WTC11 (cell line): ENCODE measurements around the gene ERGIC3. TPM values are rescaled to one million over a fixed set of nuclear protein-coding genes. Genes with fewer than 3 reads are reported as not detected.

ENCODE experiments used
- ATAC-seq: fragments of 200-7000 bp; cut with Tn5 transposase; 2 replicates; pipeline ENCODE4 v1.10.0; 2021; ENCODE audit warnings: mild to moderate bottlenecking, moderate library complexity
- CTCF ChIA-PET: fragments of 300-600 bp; sonication (Branson Sonifier 250); formaldehyde crosslinking; loops from one replicate; lab custom pipeline; 2021; ENCODE audit warnings: antibody characterized with exemption; lab: Charles Lee
- POLR2A ChIA-PET: fragments of 350-600 bp; sonication (Branson Sonifier 250); formaldehyde crosslinking; loops from one replicate; lab custom pipeline; 2021; ENCODE audit warnings: antibody characterized with exemption; lab: Charles Lee
- DNase-seq: peaks from one replicate; pipeline ENCODE4 v3.0.0; 2021; ENCODE audit warnings: low spot score
- H3K27ac Mint-ChIP-seq: 2 replicates; pipeline ENCODE4 v1.8.0; 2021; ENCODE audit warnings: mixed read lengths
- H3K27me3 Mint-ChIP-seq: 2 replicates; pipeline ENCODE4 v1.8.0; 2021; ENCODE audit warnings: low read depth, mild to moderate bottlenecking, moderate library complexity, mixed read lengths
- H3K36me3 Mint-ChIP-seq: 2 replicates; pipeline ENCODE4 v1.8.0; 2021; ENCODE audit warnings: mixed read lengths
- H3K4me1 Mint-ChIP-seq: 2 replicates; pipeline ENCODE4 v1.8.0; 2022; ENCODE audit warnings: mixed read lengths
- H3K4me3 Mint-ChIP-seq: 2 replicates; pipeline ENCODE4 v1.8.0; 2021; ENCODE audit warnings: mild to moderate bottlenecking, moderate library complexity, mixed read lengths
- H3K9me3 Mint-ChIP-seq: 2 replicates; pipeline ENCODE4 v1.8.0; 2021; ENCODE audit warnings: mixed read lengths
- CREM ChIP-seq: sonication (generic); formaldehyde crosslinking; IDR thresholded peaks from 2 replicates; pipeline ENCODE4 v1.8.1; 2022; ENCODE audit warnings: mild to moderate bottlenecking, missing genetic modification reagents, moderate library complexity
- FOXJ3 ChIP-seq: sonication (generic); formaldehyde crosslinking; IDR thresholded peaks from 2 replicates; pipeline ENCODE4 v1.9.0; 2021; ENCODE audit warnings: missing genetic modification reagents, mild to moderate bottlenecking, borderline replicate concordance
- OVOL2 ChIP-seq: fragments of 250-450 bp; sonication (Bioruptor Pico); IDR thresholded peaks from 2 replicates; pipeline ENCODE4 v1.9.0; 2021; ENCODE audit warnings: mild to moderate bottlenecking, borderline replicate concordance
- SOX15 ChIP-seq: fragments of 250-450 bp; sonication (Bioruptor Pico); IDR thresholded peaks from 2 replicates; pipeline ENCODE4 v1.9.0; 2021; ENCODE audit warnings: mild to moderate bottlenecking
- SP1 ChIP-seq: sonication (generic); formaldehyde crosslinking; conservative IDR thresholded peaks from 2 replicates; pipeline ENCODE4 v1.8.1; 2022; ENCODE audit warnings: missing genetic modification reagents
- ZNF416 ChIP-seq: fragments of 250-450 bp; sonication (Bioruptor Pico); IDR thresholded peaks from 2 replicates; pipeline ENCODE4 v1.9.0; 2021; ENCODE audit warnings: mild to moderate bottlenecking, inconsistent platforms
- ZNF423 ChIP-seq: fragments of 250-450 bp; sonication (Bioruptor Pico); IDR thresholded peaks from 2 replicates; pipeline ENCODE4 v2.1.2; 2022; ENCODE audit warnings: mild to moderate bottlenecking, moderate library complexity
- ZNF671 ChIP-seq: fragments of 250-450 bp; sonication (Bioruptor Pico); IDR thresholded peaks from 2 replicates; pipeline ENCODE4 v1.8.0; 2021; ENCODE audit warnings: mild to moderate bottlenecking
- total RNA-seq: library from RNA; stranded (reverse); gene quantifications from 3 replicates; pipeline ENCODE4 v1.2.3, GENCODE V29; 2021
- TF ChIP-seq, protein P1 (sequence below): fragments of 200-600 bp; IDR thresholded peaks from 2 replicates; pipeline ENCODE4 v1.8.0; 2022; ENCODE audit warnings: antibody characterized with exemption
- TF ChIP-seq, protein P2 (sequence below): fragments of 250-450 bp; sonication (Bioruptor Pico); IDR thresholded peaks from 2 replicates; pipeline ENCODE4 v1.9.0; 2021; ENCODE audit warnings: mild to moderate bottlenecking, borderline replicate concordance
- TF ChIP-seq, protein P3 (sequence below): fragments of 250-450 bp; sonication (Bioruptor Pico); IDR thresholded peaks from 2 replicates; pipeline ENCODE4 v2.1.2; 2022; ENCODE audit warnings: mild to moderate bottlenecking, moderate library complexity
- TF ChIP-seq, protein P4 (sequence below): sonication (generic); formaldehyde crosslinking; IDR thresholded peaks from 2 replicates; pipeline ENCODE4 v1.8.1; 2022; ENCODE audit warnings: mild to moderate bottlenecking, moderate library complexity, missing genetic modification reagents
- TF ChIP-seq, protein P5 (sequence below): sonication (generic); formaldehyde crosslinking; IDR thresholded peaks from 2 replicates; pipeline ENCODE4 v1.8.1; 2023; ENCODE audit warnings: mild to moderate bottlenecking, missing genetic modification reagents, moderate library complexity
- TF ChIP-seq, protein P6 (sequence below): sonication (generic); formaldehyde crosslinking; IDR thresholded peaks from 2 replicates; pipeline ENCODE4 v1.8.1; 2022; ENCODE audit warnings: low read depth, mild to moderate bottlenecking, moderate library complexity, missing genetic modification reagents, borderline replicate concordance
- TF ChIP-seq, protein P7 (sequence below): sonication (generic); formaldehyde crosslinking; IDR thresholded peaks from 2 replicates; pipeline ENCODE4 v1.8.0; 2023; ENCODE audit warnings: missing genetic modification reagents, mild to moderate bottlenecking, borderline replicate concordance
- TF ChIP-seq, protein P8 (sequence below): sonication (generic); formaldehyde crosslinking; IDR thresholded peaks from 2 replicates; pipeline ENCODE4 v1.8.1; 2023; ENCODE audit warnings: mild to moderate bottlenecking, missing genetic modification reagents, moderate library complexity

ERGIC3 gene
- total RNA-seq, 1 experiment from 2014 or later, result 168 TPM

DNA sequence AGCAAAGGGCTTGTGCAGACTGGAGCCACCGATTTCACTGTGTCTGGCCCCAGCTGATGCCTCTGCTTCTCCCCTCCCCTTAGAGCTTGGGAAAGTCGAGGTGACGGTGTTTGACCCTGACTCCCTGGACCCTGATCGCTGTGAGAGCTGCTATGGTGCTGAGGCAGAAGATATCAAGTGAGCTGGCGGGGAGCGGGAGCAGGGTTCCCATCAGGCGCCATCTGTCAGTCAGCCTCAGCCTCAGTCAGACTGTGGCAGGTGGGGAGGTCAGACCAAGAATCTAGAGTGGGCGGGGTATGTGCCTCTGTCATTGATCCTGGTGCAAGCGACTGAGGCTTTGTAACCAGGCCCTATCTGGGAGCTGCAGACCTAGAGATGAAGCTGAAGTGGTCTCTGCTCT lies 5.5 kb downstream of the ERGIC3 start (continued):
- TF ChIP-seq, protein P1, sequence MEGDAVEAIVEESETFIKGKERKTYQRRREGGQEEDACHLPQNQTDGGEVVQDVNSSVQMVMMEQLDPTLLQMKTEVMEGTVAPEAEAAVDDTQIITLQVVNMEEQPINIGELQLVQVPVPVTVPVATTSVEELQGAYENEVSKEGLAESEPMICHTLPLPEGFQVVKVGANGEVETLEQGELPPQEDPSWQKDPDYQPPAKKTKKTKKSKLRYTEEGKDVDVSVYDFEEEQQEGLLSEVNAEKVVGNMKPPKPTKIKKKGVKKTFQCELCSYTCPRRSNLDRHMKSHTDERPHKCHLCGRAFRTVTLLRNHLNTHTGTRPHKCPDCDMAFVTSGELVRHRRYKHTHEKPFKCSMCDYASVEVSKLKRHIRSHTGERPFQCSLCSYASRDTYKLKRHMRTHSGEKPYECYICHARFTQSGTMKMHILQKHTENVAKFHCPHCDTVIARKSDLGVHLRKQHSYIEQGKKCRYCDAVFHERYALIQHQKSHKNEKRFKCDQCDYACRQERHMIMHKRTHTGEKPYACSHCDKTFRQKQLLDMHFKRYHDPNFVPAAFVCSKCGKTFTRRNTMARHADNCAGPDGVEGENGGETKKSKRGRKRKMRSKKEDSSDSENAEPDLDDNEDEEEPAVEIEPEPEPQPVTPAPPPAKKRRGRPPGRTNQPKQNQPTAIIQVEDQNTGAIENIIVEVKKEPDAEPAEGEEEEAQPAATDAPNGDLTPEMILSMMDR, result no peak
- no peak for TF ChIP-seq OVOL2

DNA sequence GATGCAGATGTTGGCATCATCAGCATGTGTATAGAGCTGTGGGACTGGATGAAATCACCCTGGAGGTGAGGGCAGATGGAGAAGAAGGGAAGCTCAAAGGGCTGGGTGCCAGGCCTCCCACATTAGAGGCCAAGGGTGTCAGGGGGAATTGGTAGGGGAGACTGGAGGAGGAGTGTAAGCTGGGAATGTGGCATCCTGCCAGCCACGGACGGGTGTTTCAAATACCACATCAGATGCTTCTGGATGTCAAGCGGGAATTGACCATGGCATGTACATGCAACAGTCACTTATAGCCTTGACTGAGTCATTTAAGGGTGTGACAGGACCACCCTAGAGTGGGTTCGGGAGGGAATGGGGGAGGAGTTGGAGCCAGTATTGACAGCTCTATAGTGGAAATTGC lies 9.6 kb downstream of the ERGIC3 start:
- TF ChIP-seq SP1 (no peak), ZNF671 (CRISPR knock-in tag) (no peak), ZNF416 (no peak)
- TF ChIP-seq, protein P2, sequence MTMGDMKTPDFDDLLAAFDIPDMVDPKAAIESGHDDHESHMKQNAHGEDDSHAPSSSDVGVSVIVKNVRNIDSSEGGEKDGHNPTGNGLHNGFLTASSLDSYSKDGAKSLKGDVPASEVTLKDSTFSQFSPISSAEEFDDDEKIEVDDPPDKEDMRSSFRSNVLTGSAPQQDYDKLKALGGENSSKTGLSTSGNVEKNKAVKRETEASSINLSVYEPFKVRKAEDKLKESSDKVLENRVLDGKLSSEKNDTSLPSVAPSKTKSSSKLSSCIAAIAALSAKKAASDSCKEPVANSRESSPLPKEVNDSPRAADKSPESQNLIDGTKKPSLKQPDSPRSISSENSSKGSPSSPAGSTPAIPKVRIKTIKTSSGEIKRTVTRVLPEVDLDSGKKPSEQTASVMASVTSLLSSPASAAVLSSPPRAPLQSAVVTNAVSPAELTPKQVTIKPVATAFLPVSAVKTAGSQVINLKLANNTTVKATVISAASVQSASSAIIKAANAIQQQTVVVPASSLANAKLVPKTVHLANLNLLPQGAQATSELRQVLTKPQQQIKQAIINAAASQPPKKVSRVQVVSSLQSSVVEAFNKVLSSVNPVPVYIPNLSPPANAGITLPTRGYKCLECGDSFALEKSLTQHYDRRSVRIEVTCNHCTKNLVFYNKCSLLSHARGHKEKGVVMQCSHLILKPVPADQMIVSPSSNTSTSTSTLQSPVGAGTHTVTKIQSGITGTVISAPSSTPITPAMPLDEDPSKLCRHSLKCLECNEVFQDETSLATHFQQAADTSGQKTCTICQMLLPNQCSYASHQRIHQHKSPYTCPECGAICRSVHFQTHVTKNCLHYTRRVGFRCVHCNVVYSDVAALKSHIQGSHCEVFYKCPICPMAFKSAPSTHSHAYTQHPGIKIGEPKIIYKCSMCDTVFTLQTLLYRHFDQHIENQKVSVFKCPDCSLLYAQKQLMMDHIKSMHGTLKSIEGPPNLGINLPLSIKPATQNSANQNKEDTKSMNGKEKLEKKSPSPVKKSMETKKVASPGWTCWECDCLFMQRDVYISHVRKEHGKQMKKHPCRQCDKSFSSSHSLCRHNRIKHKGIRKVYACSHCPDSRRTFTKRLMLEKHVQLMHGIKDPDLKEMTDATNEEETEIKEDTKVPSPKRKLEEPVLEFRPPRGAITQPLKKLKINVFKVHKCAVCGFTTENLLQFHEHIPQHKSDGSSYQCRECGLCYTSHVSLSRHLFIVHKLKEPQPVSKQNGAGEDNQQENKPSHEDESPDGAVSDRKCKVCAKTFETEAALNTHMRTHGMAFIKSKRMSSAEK (CRISPR knock-in tag), result no peak
- TF ChIP-seq, all 79 proteins: peak for 0
- Mint-ChIP-seq H3K36me3 (peaks cover 30% of the 10 kb centered on the region), H3K4me1 (no peaks in the 10 kb centered on the region), H3K27ac (no peak overlapping the region), H3K9me3 (no peaks in the 10 kb centered on the region), H3K27me3 (no peaks in the 10 kb centered on the region), H3K4me3 (no peak overlapping the region)
- DNase-seq (no peak), ATAC-seq (no peak)
- ChIA-PET CTCF (interaction anchor here (0.6 kb wide), 1 partner anchor 39 kb away, joined by 3 read pairs; no protein-coding TSS in a partner anchor), POLR2A (interaction anchor here (0.8 kb wide), 1 partner anchor 11 kb away, joined by 3 read pairs; no protein-coding TSS in a partner anchor)

DNA sequence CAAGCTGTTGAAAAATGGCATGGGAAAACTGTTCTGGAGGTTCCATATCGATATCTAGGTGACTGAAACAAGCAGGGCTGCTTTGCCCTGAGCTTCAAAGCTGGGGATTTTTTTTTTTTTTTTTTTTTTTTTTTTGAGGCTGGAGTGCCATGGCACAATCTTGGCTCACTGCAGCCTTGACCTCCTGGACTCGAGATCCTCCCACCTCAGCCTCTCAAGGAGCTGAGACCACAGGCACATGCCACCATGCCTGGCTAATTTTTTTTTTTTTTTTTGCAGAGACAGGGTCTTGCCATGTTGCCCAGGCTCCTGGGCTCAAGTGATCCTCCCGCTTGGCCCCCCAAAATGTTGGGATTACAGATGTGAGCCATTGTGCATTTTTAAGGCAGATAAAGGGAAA lies 11.0 kb downstream of the ERGIC3 start:
- no peaks in the 10 kb centered on the region for H3K9me3 Mint-ChIP-seq
- ATAC-seq (no peak), DNase-seq (no peak)
- H3K27me3 Mint-ChIP-seq, result no peaks in the 10 kb centered on the region
- no peak overlapping the region for H3K27ac Mint-ChIP-seq
- TF ChIP-seq, protein P3, sequence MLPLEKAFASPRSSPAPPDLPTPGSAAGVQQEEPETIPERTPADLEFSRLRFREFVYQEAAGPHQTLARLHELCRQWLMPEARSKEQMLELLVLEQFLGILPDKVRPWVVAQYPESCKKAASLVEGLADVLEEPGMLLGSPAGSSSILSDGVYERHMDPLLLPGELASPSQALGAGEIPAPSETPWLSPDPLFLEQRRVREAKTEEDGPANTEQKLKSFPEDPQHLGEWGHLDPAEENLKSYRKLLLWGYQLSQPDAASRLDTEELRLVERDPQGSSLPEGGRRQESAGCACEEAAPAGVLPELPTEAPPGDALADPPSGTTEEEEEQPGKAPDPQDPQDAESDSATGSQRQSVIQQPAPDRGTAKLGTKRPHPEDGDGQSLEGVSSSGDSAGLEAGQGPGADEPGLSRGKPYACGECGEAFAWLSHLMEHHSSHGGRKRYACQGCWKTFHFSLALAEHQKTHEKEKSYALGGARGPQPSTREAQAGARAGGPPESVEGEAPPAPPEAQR (CRISPR knock-in tag), result no peak
- TF ChIP-seq ZNF423 (CRISPR knock-in tag) (no peak), CREM (CRISPR knock-in tag) (no peak), FOXJ3 (CRISPR knock-in tag) (no peak), SOX15 (CRISPR knock-in tag) (no peak)
- TF ChIP-seq, protein P4, sequence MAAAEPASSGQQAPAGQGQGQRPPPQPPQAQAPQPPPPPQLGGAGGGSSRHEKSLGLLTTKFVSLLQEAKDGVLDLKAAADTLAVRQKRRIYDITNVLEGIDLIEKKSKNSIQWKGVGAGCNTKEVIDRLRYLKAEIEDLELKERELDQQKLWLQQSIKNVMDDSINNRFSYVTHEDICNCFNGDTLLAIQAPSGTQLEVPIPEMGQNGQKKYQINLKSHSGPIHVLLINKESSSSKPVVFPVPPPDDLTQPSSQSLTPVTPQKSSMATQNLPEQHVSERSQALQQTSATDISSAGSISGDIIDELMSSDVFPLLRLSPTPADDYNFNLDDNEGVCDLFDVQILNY (CRISPR knock-in tag), result no peak
- TF ChIP-seq, protein P5, sequence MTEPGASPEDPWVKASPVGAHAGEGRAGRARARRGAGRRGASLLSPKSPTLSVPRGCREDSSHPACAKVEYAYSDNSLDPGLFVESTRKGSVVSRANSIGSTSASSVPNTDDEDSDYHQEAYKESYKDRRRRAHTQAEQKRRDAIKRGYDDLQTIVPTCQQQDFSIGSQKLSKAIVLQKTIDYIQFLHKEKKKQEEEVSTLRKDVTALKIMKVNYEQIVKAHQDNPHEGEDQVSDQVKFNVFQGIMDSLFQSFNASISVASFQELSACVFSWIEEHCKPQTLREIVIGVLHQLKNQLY (CRISPR knock-in tag), result no peak
- TF ChIP-seq, protein P6, sequence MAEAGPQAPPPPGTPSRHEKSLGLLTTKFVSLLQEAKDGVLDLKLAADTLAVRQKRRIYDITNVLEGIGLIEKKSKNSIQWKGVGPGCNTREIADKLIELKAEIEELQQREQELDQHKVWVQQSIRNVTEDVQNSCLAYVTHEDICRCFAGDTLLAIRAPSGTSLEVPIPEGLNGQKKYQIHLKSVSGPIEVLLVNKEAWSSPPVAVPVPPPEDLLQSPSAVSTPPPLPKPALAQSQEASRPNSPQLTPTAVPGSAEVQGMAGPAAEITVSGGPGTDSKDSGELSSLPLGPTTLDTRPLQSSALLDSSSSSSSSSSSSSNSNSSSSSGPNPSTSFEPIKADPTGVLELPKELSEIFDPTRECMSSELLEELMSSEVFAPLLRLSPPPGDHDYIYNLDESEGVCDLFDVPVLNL (CRISPR knock-in tag), result no peak
- TF ChIP-seq, protein P7, sequence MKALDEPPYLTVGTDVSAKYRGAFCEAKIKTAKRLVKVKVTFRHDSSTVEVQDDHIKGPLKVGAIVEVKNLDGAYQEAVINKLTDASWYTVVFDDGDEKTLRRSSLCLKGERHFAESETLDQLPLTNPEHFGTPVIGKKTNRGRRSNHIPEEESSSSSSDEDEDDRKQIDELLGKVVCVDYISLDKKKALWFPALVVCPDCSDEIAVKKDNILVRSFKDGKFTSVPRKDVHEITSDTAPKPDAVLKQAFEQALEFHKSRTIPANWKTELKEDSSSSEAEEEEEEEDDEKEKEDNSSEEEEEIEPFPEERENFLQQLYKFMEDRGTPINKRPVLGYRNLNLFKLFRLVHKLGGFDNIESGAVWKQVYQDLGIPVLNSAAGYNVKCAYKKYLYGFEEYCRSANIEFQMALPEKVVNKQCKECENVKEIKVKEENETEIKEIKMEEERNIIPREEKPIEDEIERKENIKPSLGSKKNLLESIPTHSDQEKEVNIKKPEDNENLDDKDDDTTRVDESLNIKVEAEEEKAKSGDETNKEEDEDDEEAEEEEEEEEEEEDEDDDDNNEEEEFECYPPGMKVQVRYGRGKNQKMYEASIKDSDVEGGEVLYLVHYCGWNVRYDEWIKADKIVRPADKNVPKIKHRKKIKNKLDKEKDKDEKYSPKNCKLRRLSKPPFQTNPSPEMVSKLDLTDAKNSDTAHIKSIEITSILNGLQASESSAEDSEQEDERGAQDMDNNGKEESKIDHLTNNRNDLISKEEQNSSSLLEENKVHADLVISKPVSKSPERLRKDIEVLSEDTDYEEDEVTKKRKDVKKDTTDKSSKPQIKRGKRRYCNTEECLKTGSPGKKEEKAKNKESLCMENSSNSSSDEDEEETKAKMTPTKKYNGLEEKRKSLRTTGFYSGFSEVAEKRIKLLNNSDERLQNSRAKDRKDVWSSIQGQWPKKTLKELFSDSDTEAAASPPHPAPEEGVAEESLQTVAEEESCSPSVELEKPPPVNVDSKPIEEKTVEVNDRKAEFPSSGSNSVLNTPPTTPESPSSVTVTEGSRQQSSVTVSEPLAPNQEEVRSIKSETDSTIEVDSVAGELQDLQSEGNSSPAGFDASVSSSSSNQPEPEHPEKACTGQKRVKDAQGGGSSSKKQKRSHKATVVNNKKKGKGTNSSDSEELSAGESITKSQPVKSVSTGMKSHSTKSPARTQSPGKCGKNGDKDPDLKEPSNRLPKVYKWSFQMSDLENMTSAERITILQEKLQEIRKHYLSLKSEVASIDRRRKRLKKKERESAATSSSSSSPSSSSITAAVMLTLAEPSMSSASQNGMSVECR (CRISPR knock-in tag), result no peak
- TF ChIP-seq, protein P8, sequence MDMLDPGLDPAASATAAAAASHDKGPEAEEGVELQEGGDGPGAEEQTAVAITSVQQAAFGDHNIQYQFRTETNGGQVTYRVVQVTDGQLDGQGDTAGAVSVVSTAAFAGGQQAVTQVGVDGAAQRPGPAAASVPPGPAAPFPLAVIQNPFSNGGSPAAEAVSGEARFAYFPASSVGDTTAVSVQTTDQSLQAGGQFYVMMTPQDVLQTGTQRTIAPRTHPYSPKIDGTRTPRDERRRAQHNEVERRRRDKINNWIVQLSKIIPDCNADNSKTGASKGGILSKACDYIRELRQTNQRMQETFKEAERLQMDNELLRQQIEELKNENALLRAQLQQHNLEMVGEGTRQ (CRISPR knock-in tag), result no peak
- H3K4me1 Mint-ChIP-seq, result no peaks in the 10 kb centered on the region
- H3K4me3 Mint-ChIP-seq, result no peak overlapping the region
- POLR2A ChIA-PET, result interaction anchor here (0.7 kb wide), 1 partner anchor 67 kb away, joined by 3 read pairs; no protein-coding TSS in a partner anchor
- CTCF ChIA-PET, result interaction anchor here (0.6 kb wide), 1 partner anchor 80 kb away, joined by 3 read pairs; no protein-coding TSS in a partner anchor
- H3K36me3 Mint-ChIP-seq, result peaks cover 36% of the 10 kb centered on the region
